ENCODE results near the gene SLC38A3. TPM values are rescaled to one million over a fixed set of nuclear protein-coding genes. Genes with fewer than 3 reads are reported as not detected.

The SLC38A3 gene
- total RNA-seq, 1 donor from 2014 or later: not detected

GRCh38 chr3:50254577-50255250, 49.6 kb downstream of the SLC38A3 start:
- DNase-seq: no peak
- Mint-ChIP-seq H3K27ac (ENCODE audit: unreplicated experiment) (no peak overlapping the region), H3K36me3 (ENCODE audit: unreplicated experiment) (no peaks in the 10 kb centered on the region)

GRCh38 chr3:50255251-50255615, 50.2 kb downstream of the SLC38A3 start:
- Mint-ChIP-seq H3K27me3 (ENCODE audit: unreplicated experiment) (peaks cover 15% of the 10 kb centered on the region), H3K4me3 (ENCODE audit: unreplicated experiment) (no peak overlapping the region), H3K36me3 (ENCODE audit: unreplicated experiment) (no peaks in the 10 kb centered on the region), H3K4me1 (ENCODE audit: low read depth, unreplicated experiment) (peaks cover 15% of the 10 kb centered on the region), H3K27ac (ENCODE audit: unreplicated experiment) (no peak overlapping the region), H3K9me3 (ENCODE audit: unreplicated experiment) (peaks cover 11% of the 10 kb centered on the region)
- TF ChIP-seq CTCF (IDR thresholded peaks at IDR 0.05; ENCODE audit: partially characterized antibody, unreplicated experiment): no peak
- DNase-seq: no peak

More at GRCh38 chr3:50254577-50255250, 49.6 kb downstream of the SLC38A3 start:
- Mint-ChIP-seq H3K9me3 (ENCODE audit: unreplicated experiment) (peaks cover 11% of the 10 kb centered on the region), H3K4me1 (ENCODE audit: low read depth, unreplicated experiment) (peaks cover 15% of the 10 kb centered on the region), H3K27me3 (ENCODE audit: unreplicated experiment) (peaks cover 13% of the 10 kb centered on the region), H3K4me3 (ENCODE audit: unreplicated experiment) (no peak overlapping the region)
- TF ChIP-seq CTCF (IDR thresholded peaks at IDR 0.05; ENCODE audit: partially characterized antibody, unreplicated experiment): no peak

GRCh38 chr3:50256978-50257890, 52.2 kb downstream of the SLC38A3 start:
- Mint-ChIP-seq H3K4me1 (ENCODE audit: low read depth, unreplicated experiment) (peaks cover 12% of the 10 kb centered on the region), H3K9me3 (ENCODE audit: unreplicated experiment) (peaks cover 11% of the 10 kb centered on the region), H3K4me3 (ENCODE audit: unreplicated experiment) (peak overlapping the region; percentile 6), H3K27ac (ENCODE audit: unreplicated experiment) (peak overlapping the region; percentile 84), H3K36me3 (ENCODE audit: unreplicated experiment) (no peaks in the 10 kb centered on the region), H3K27me3 (ENCODE audit: unreplicated experiment) (peaks cover 15% of the 10 kb centered on the region)
- DNase-seq: peak; percentile 75
- peak; percentile 57 for TF ChIP-seq CTCF (IDR thresholded peaks at IDR 0.05; ENCODE audit: partially characterized antibody, unreplicated experiment)

- no peaks in the 10 kb centered on the region for H3K36me3 Mint-ChIP-seq (ENCODE audit: unreplicated experiment)
- peaks cover 14% of the 10 kb centered on the region for H3K9me3 Mint-ChIP-seq (ENCODE audit: unreplicated experiment)
- peak overlapping the region; percentile 96 for H3K27ac Mint-ChIP-seq (ENCODE audit: unreplicated experiment)
- H3K4me1 Mint-ChIP-seq (ENCODE audit: low read depth, unreplicated experiment): peaks cover 12% of the 10 kb centered on the region
- no peak overlapping the region for H3K4me3 Mint-ChIP-seq (ENCODE audit: unreplicated experiment)
- TF ChIP-seq CTCF (IDR thresholded peaks at IDR 0.05; ENCODE audit: partially characterized antibody, unreplicated experiment): no peak
- H3K27me3 Mint-ChIP-seq (ENCODE audit: unreplicated experiment): peaks cover 20% of the 10 kb centered on the region
- no peak for DNase-seq
Observed at GRCh38 chr3:50258029-50258680, 53.1 kb downstream of the SLC38A3 start.
